Neuronal stem cell (in vitro differentiated cells): ENCODE results near the gene CASK.

ENCODE experiments used
- DNase-seq: peaks from one replicate; pipeline ENCODE4 v3.0.0-alpha.2; 2013; ENCODE audit warnings: low spot score
- H2AFZ ChIP-seq: one replicate; pipeline ENCODE4 v1.6.1; 2013; ENCODE audit warnings: mild to moderate bottlenecking, low read length, inconsistent platforms
- H2AK5ac ChIP-seq: 2 replicates; pipeline ENCODE4 v1.6.1; 2013; ENCODE audit warnings: low read depth, mild to moderate bottlenecking, inconsistent platforms, low read length, moderate library complexity, mixed read lengths
- H2BK120ac ChIP-seq: 2 replicates; pipeline ENCODE4 v1.6.1; 2013; ENCODE audit warnings: low read depth, mild to moderate bottlenecking, inconsistent platforms, low read length, moderate library complexity, mixed read lengths
- H2BK12ac ChIP-seq: one replicate; pipeline ENCODE4 v1.6.1; 2013; ENCODE audit warnings: low read length, inconsistent platforms
- H2BK15ac ChIP-seq: 2 replicates; pipeline ENCODE4 v1.6.1; 2013; ENCODE audit warnings: mild to moderate bottlenecking, low read length, inconsistent platforms, mixed read lengths
- H2BK5ac ChIP-seq: one replicate; pipeline ENCODE4 v1.6.1; 2013; ENCODE audit warnings: inconsistent platforms, mild to moderate bottlenecking, low read length, moderate library complexity
- H3K14ac ChIP-seq: one replicate; pipeline ENCODE4 v1.6.1; 2013; ENCODE audit warnings: low read length, inconsistent platforms
- H3K18ac ChIP-seq: 2 replicates; pipeline ENCODE4 v1.6.1; 2013; ENCODE audit warnings: low read length, inconsistent platforms
- H3K23ac ChIP-seq: 2 replicates; pipeline ENCODE4 v1.6.1; 2013; ENCODE audit warnings: low read depth, mild to moderate bottlenecking, mixed read lengths, low read length, inconsistent platforms; ENCODE audit not compliant: poor library complexity
- H3K27ac ChIP-seq: replicated peaks from 3 replicates; pipeline ENCODE4 v1.5.1; 2013; ENCODE audit warnings: low read length, inconsistent platforms
- H3K27me3 ChIP-seq, 3 experiments: 2 replicates each; pipeline ENCODE4 v1.6.1; 2013; ENCODE audit warnings: low read length in 3 of 3, mild to moderate bottlenecking in 2 of 3, inconsistent platforms in 1 of 3, low read depth in 1 of 3, mixed read lengths in 1 of 3, moderate library complexity in 1 of 3; ENCODE audit not compliant: control insufficient read depth in 3 of 3, insufficient read depth in 3 of 3
- H3K36me3 ChIP-seq, 2 donors: replicated peaks in 1 of 2; 2 replicates each; pipeline ENCODE4 v1.6.1; 2013; ENCODE audit warnings: low read length in 2 of 2; ENCODE audit not compliant: control insufficient read depth in 2 of 2, insufficient read depth in 2 of 2
- H3K4ac ChIP-seq: 2 replicates; pipeline ENCODE4 v1.6.1; 2013; ENCODE audit warnings: inconsistent platforms, mild to moderate bottlenecking, low read length, moderate library complexity
- H3K4me1 ChIP-seq, 2 donors: 1 replicate in 1 of 2; 2 replicates in 1 of 2; pipeline ENCODE4 v1.6.1; 2013; ENCODE audit warnings: low read length in 2 of 2, low read depth in 1 of 2; ENCODE audit not compliant: control insufficient read depth in 2 of 2, insufficient read depth in 1 of 2
- H3K4me2 ChIP-seq: one replicate; pipeline ENCODE4 v1.6.1; 2013; ENCODE audit warnings: mild to moderate bottlenecking, low read length, inconsistent platforms; ENCODE audit not compliant: insufficient read depth, poor library complexity, severe bottlenecking
- H3K4me3 ChIP-seq, 2 donors: 2 replicates each; pipeline ENCODE4 v1.5.1; 2013; ENCODE audit warnings: low read length in 2 of 2, mild to moderate bottlenecking in 2 of 2, inconsistent platforms in 1 of 2, moderate library complexity in 1 of 2
- H3K79me1 ChIP-seq: one replicate; pipeline ENCODE4 v1.6.1; 2013; ENCODE audit warnings: low read depth, mild to moderate bottlenecking, inconsistent platforms, low read length, moderate library complexity
- H3K9ac ChIP-seq: one replicate; pipeline ENCODE4 v1.6.1; 2013; ENCODE audit warnings: mild to moderate bottlenecking, low read depth, low read length, inconsistent platforms; ENCODE audit not compliant: poor library complexity
- H3K9me3 ChIP-seq, 2 donors: replicated peaks in 1 of 2; 2 replicates each; pipeline versions ENCODE3 to v1.6.1; 2013; ENCODE audit warnings: low read length in 2 of 2, mild to moderate bottlenecking in 2 of 2, inconsistent platforms in 1 of 2, low read depth in 1 of 2, mixed read lengths in 1 of 2, moderate library complexity in 1 of 2; ENCODE audit not compliant: control insufficient read depth in 2 of 2, insufficient read depth in 1 of 2
- H4K8ac ChIP-seq: one replicate; pipeline ENCODE4 v1.6.1; 2013; ENCODE audit warnings: low read depth, mild to moderate bottlenecking, inconsistent platforms, low read length, moderate library complexity
- H4K91ac ChIP-seq: one replicate; pipeline ENCODE4 v1.6.1; 2013; ENCODE audit warnings: low read length, low read depth, mild to moderate bottlenecking, inconsistent platforms; ENCODE audit not compliant: poor library complexity
- WGBS, 2 donors: extraction: QIAGEN DNeasy Blood & Tissue Kit; methylation state at CpG; one replicate each; pipeline ENCODE4 v1.1.7; 2013; ENCODE audit warnings: missing lambda C conversion rate in 2 of 2, mixed read lengths in 1 of 2; ENCODE audit not compliant: insufficient read length in 2 of 2, insufficient replicate concordance in 1 of 2; ENCODE audit errors: extremely low coverage in 2 of 2; 5-methylcytosine and 5-hydroxymethylcytosine counted together

CASK gene

GRCh38 chrX:41556958-41557357, 366.4 kb downstream of the CASK start:
- Histone ChIP-seq H3K14ac (no peak overlapping the region), H3K36me3 (no peaks in the 10 kb centered on the region), H2AFZ (no peak overlapping the region), H3K18ac (no peak overlapping the region), H2BK120ac (no peak overlapping the region), H4K91ac (no peak overlapping the region), H3K79me1 (no peaks in the 10 kb centered on the region), H3K27me3 (no peaks in the 10 kb centered on the region), H3K9me3 (no peaks in the 10 kb centered on the region), H3K9ac (no peak overlapping the region), H3K4me3 (no peak overlapping the region), H3K4ac (no peak overlapping the region), H3K4me2 (no peak overlapping the region), H2BK12ac (no peak overlapping the region), H3K27ac (no peak overlapping the region), H2BK5ac (no peak overlapping the region), H2AK5ac (no peak overlapping the region), H3K23ac (no peak overlapping the region), H3K4me1 (peaks cover 0 to 2% of the 10 kb centered on the region in 2 donors), H4K8ac (no peak overlapping the region), H2BK15ac (no peak overlapping the region)
- WGBS, 2 donors, result no CpG with 5 or more reads among the region's 2 CpGs
- no peak for DNase-seq

DNA sequence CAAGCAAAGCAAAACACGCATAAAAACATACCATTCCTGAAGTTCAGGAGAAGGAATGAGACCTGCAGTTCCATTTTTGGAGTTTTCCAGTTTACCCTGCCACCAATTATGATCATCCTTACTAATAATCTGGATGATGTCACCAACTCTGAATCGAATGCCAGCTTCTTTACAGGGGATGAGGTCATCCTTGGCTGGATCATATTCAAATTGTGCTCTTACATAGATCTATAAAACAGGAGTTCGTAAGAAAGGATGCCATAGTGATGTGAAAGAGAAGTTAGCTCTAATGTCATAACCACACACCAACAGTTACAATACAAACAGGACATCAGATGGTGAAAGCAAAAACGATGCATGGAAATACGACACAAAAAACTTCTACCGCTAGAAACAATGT, 369.7 kb downstream of the CASK start:
- no peak overlapping the region for H3K18ac ChIP-seq
- H3K14ac ChIP-seq, result no peak overlapping the region
- no peak overlapping the region for H3K4me3 ChIP-seq
- no peak overlapping the region for H2BK12ac ChIP-seq
- no peak overlapping the region for H3K27ac ChIP-seq
- WGBS, 2 donors, result no CpG with 5 or more reads among the region's 6 CpGs
- H3K9me3 ChIP-seq, result no peaks in the 10 kb centered on the region
- H4K91ac ChIP-seq, result no peak overlapping the region
- H3K79me1 ChIP-seq, result no peaks in the 10 kb centered on the region
- H3K4me1 ChIP-seq, result no peaks in the 10 kb centered on the region
- H3K23ac ChIP-seq, result no peak overlapping the region
- H2BK15ac ChIP-seq, result no peak overlapping the region
- H4K8ac ChIP-seq, result no peak overlapping the region
- no peaks in the 10 kb centered on the region for H3K27me3 ChIP-seq
- H3K36me3 ChIP-seq, result no peaks in the 10 kb centered on the region
- no peak overlapping the region for H2AK5ac ChIP-seq
- no peak overlapping the region for H3K4me2 ChIP-seq
- no peak overlapping the region for H2BK5ac ChIP-seq
- H3K4ac ChIP-seq, result no peak overlapping the region
- no peak overlapping the region for H2AFZ ChIP-seq
- DNase-seq, result no peak
- no peak overlapping the region for H3K9ac ChIP-seq
- no peak overlapping the region for H2BK120ac ChIP-seq

GRCh38 chrX:41548411-41548810, 374.9 kb downstream of the CASK start:
- Histone ChIP-seq H4K91ac (no peak overlapping the region), H3K9me3 (no peaks in the 10 kb centered on the region), H3K27ac (no peak overlapping the region), H2BK120ac (no peak overlapping the region), H2BK12ac (no peak overlapping the region), H2BK15ac (no peak overlapping the region), H3K27me3 (no peaks in the 10 kb centered on the region), H3K23ac (no peak overlapping the region), H4K8ac (no peak overlapping the region), H3K18ac (no peak overlapping the region), H2AFZ (no peak overlapping the region), H3K14ac (no peak overlapping the region), H2BK5ac (no peak overlapping the region), H3K4ac (no peak overlapping the region), H3K4me2 (no peak overlapping the region), H3K36me3 (peaks cover 0 to 6% of the 10 kb centered on the region in 2 donors), H3K4me1 (no peaks in the 10 kb centered on the region), H3K79me1 (no peaks in the 10 kb centered on the region), H3K9ac (no peak overlapping the region), H3K4me3 (no peak overlapping the region), H2AK5ac (no peak overlapping the region)
- no CpG with 5 or more reads among the region's 4 CpGs for WGBS, 2 donors
- DNase-seq, result no peak

GRCh38 chrX:41543668-41544067, 379.7 kb downstream of the CASK start:
- no peak overlapping the region for H3K23ac ChIP-seq
- no peak overlapping the region for H2BK120ac ChIP-seq
- no peak overlapping the region for H3K9ac ChIP-seq
- no peak overlapping the region for H2AK5ac ChIP-seq
- H3K14ac ChIP-seq, result no peak overlapping the region
- H3K27ac ChIP-seq, result no peak overlapping the region
- no peaks in the 10 kb centered on the region for H3K4me1 ChIP-seq
- no peak overlapping the region for H2BK15ac ChIP-seq
- no peak overlapping the region for H3K4ac ChIP-seq
- H3K4me3 ChIP-seq, result no peak overlapping the region
- H2BK12ac ChIP-seq, result no peak overlapping the region
- H4K91ac ChIP-seq, result no peak overlapping the region
- no CpG with 5 or more reads among the region's 4 CpGs for WGBS, 2 donors
- no peaks in the 10 kb centered on the region for H3K79me1 ChIP-seq
- H3K9me3 ChIP-seq, result no peaks in the 10 kb centered on the region
- DNase-seq, result no peak
- H3K18ac ChIP-seq, result no peak overlapping the region
- no peak overlapping the region for H4K8ac ChIP-seq
- no peak overlapping the region for H3K4me2 ChIP-seq
- H2AFZ ChIP-seq, result no peak overlapping the region
- H2BK5ac ChIP-seq, result no peak overlapping the region
- peaks cover 0 to 19% of the 10 kb centered on the region in 2 donors for H3K36me3 ChIP-seq
- no peaks in the 10 kb centered on the region for H3K27me3 ChIP-seq
